ENCODE data around the gene ETV2. TPM values are rescaled to one million over a fixed set of nuclear protein-coding genes. Genes with fewer than 3 reads are reported as not detected.
A peak's percentile ranks its signal among the peaks of the same experiment; 100 is the strongest.
"Not testable (repeated sequence)": the region's sequence is repeated elsewhere in the genome, so short reads cannot be mapped to it uniquely, and the experiment has no call there.

ETV2 gene
- polyA plus RNA-seq, 1 donor = 1.5 TPM

GRCh38 chr19:35642798-35643254 lies 1.3 kb downstream of the ETV2 start:
- Histone ChIP-seq H3K4me3 (ENCODE audit: low read length) (peak overlapping the region; percentile 73), H3K36me3 (ENCODE audit: control insufficient read depth, insufficient read depth, low read length) (peaks cover 6% of the 10 kb centered on the region), H3K4me1 (ENCODE audit: control insufficient read depth, insufficient read depth, low read length) (peaks cover 27% of the 10 kb centered on the region), H3K27ac (ENCODE audit: low read length) (peak overlapping the region; percentile 58), H3K27me3 (ENCODE audit: control insufficient read depth, insufficient read depth, low read length) (peaks cover 7% of the 10 kb centered on the region), H3K9me3 (ENCODE audit: control insufficient read depth, low read depth, low read length) (no peaks in the 10 kb centered on the region)
- peak in 1 of 2 donors; percentile 13 for DNase-seq
- no CpG with 5 or more reads among the region's 15 CpGs for WGBS (ENCODE audit: insufficient coverage, low lambda C conversion rate)

DNA sequence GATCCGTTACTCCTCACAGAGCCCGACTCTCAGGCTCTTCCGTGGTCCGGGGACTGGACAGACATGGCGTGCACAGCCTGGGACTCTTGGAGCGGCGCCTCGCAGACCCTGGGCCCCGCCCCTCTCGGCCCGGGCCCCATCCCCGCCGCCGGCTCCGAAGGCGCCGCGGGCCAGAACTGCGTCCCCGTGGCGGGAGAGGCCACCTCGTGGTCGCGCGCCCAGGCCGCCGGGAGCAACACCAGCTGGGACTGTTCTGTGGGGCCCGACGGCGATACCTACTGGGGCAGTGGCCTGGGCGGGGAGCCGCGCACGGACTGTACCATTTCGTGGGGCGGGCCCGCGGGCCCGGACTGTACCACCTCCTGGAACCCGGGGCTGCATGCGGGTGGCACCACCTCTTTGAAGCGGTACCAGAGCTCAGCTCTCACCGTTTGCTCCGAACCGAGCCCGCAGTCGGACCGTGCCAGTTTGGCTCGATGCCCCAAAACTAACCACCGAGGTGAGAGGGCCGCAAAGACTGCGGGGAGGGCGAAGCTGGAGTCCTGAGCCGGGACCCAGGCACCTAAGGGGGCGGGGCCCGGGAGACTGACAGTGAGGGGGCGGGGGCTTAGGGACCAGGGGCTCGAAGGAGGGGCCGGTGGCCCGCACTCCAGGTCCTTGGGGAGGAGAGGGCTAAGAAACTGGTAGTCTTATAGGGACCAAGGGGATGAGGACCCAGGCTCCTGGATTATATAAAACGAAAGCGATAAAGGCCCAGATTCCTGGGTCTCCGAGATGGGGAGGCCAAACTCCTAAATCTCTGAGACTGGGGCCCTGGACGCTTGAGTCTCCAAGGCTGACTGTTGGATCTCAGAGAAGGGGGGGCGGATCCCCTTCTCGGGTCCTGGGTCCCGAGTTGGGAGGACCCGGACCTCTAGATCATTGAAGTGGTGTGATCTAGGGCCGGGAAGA lies 2.0 kb downstream of the ETV2 start:
- peak; percentile 88 to 96 for DNase-seq
- Histone ChIP-seq H3K4me1 (ENCODE audit: control insufficient read depth, insufficient read depth, low read length) (peaks cover 27% of the 10 kb centered on the region), H3K9me3 (ENCODE audit: control insufficient read depth, low read depth, low read length) (no peaks in the 10 kb centered on the region), H3K36me3 (ENCODE audit: control insufficient read depth, insufficient read depth, low read length) (no peaks in the 10 kb centered on the region), H3K27me3 (ENCODE audit: control insufficient read depth, insufficient read depth, low read length) (peaks cover 7% of the 10 kb centered on the region), H3K4me3 (ENCODE audit: low read length) (peak overlapping the region; percentile 73), H3K27ac (ENCODE audit: low read length) (peak overlapping the region; percentile 99)
- no CpG with 5 or more reads among the region's 69 CpGs for WGBS (ENCODE audit: insufficient coverage, low lambda C conversion rate)

GRCh38 chr19:35644206-35644986 lies 2.9 kb downstream of the ETV2 start:
- Histone ChIP-seq H3K27ac (ENCODE audit: low read length) (peak overlapping the region; percentile 99), H3K36me3 (ENCODE audit: control insufficient read depth, insufficient read depth, low read length) (no peaks in the 10 kb centered on the region), H3K4me1 (ENCODE audit: control insufficient read depth, insufficient read depth, low read length) (peaks cover 27% of the 10 kb centered on the region), H3K9me3 (ENCODE audit: control insufficient read depth, low read depth, low read length) (no peaks in the 10 kb centered on the region), H3K27me3 (ENCODE audit: control insufficient read depth, insufficient read depth, low read length) (peaks cover 7% of the 10 kb centered on the region), H3K4me3 (ENCODE audit: low read length) (peak overlapping the region; percentile 73)
- WGBS (ENCODE audit: insufficient coverage, low lambda C conversion rate) = no CpG with 5 or more reads among the region's 60 CpGs
- DNase-seq = peak; percentile 96 to 98

GRCh38 chr19:35644987-35645679 lies 3.6 kb downstream of the ETV2 start:
- peak overlapping the region; percentile 99 for H3K27ac ChIP-seq (ENCODE audit: low read length)
- no CpG with 5 or more reads among the region's 20 CpGs for WGBS (ENCODE audit: insufficient coverage, low lambda C conversion rate)
- peaks cover 7% of the 10 kb centered on the region for H3K27me3 ChIP-seq (ENCODE audit: control insufficient read depth, insufficient read depth, low read length)
- H3K4me3 ChIP-seq (ENCODE audit: low read length) = peak overlapping the region; percentile 73
- H3K36me3 ChIP-seq (ENCODE audit: control insufficient read depth, insufficient read depth, low read length) = no peaks in the 10 kb centered on the region
- H3K4me1 ChIP-seq (ENCODE audit: control insufficient read depth, insufficient read depth, low read length) = peaks cover 27% of the 10 kb centered on the region
- H3K9me3 ChIP-seq (ENCODE audit: control insufficient read depth, low read depth, low read length) = no peaks in the 10 kb centered on the region
- DNase-seq = no peak

GRCh38 chr19:35645680-35646511 lies 4.4 kb downstream of the ETV2 start:
- peaks cover 27% of the 10 kb centered on the region for H3K4me1 ChIP-seq (ENCODE audit: control insufficient read depth, insufficient read depth, low read length)

GRCh38 chr19:35648017-35648961 lies 6.7 kb downstream of the ETV2 start, which contains the start of gene COX6B1:
Gene COX6B1, plus strand, starts transcription at chr19:35648323. Its CDS starts 2,921 bp downstream, at chr19:35651244.
- no CpG with 5 or more reads among the region's 46 CpGs for WGBS (ENCODE audit: insufficient coverage, low lambda C conversion rate)
- peak within 1 kb of the TSS; percentile 73 for H3K4me3 ChIP-seq (ENCODE audit: low read length)
- peak; percentile 95 to 98 for DNase-seq
- H3K4me1 ChIP-seq (ENCODE audit: control insufficient read depth, insufficient read depth, low read length) = peaks cover 10% of the 10 kb centered on the region
- peak within 1 kb of the TSS; percentile 55 for H3K27ac ChIP-seq (ENCODE audit: low read length)
- no peaks in the 10 kb centered on the region for H3K9me3 ChIP-seq (ENCODE audit: control insufficient read depth, low read depth, low read length)
- no peaks in the 10 kb centered on the region for H3K27me3 ChIP-seq (ENCODE audit: control insufficient read depth, insufficient read depth, low read length)
- H3K36me3 ChIP-seq (ENCODE audit: control insufficient read depth, insufficient read depth, low read length) = peaks cover 15% of the 10 kb centered on the region

More at GRCh38 chr19:35645680-35646511, 4.4 kb downstream of the ETV2 start:
- Histone ChIP-seq H3K36me3 (ENCODE audit: control insufficient read depth, insufficient read depth, low read length) (peaks cover 4% of the 10 kb centered on the region), H3K27ac (ENCODE audit: low read length) (no peak overlapping the region), H3K9me3 (ENCODE audit: control insufficient read depth, low read depth, low read length) (no peaks in the 10 kb centered on the region), H3K4me3 (ENCODE audit: low read length) (no peak overlapping the region), H3K27me3 (ENCODE audit: control insufficient read depth, insufficient read depth, low read length) (peaks cover 7% of the 10 kb centered on the region)
- whole genome bisulfite sequencing (ENCODE audit: insufficient coverage, low lambda C conversion rate) = no CpG with 5 or more reads among the region's 7 CpGs
- DNase-seq = no peak

DNA sequence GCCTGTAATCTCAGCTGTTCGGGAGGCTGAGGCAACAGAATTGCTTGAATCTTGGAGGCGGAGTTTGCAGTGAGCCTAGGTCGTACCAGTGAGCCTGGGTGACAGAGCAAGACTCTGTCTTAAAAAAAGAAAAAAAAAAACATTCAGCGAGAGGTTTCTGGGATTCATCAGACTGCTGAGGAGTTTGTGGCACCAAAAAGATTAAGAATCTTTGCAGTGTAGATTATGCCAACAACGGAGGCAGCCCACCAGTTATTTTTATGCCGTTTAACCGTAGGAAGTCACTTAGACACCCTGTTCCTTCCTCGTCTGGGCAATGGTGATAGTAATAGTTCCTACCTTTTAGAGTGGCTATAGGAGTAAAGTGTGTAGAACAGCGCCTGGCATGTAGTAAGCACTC lies 9.0 kb downstream of the ETV2 start:
- Histone ChIP-seq H3K9me3 (ENCODE audit: control insufficient read depth, low read depth, low read length) (no peaks in the 10 kb centered on the region), H3K4me3 (ENCODE audit: low read length) (no peak overlapping the region), H3K4me1 (ENCODE audit: control insufficient read depth, insufficient read depth, low read length) (peaks cover 3% of the 10 kb centered on the region), H3K36me3 (ENCODE audit: control insufficient read depth, insufficient read depth, low read length) (peaks cover 28% of the 10 kb centered on the region), H3K27me3 (ENCODE audit: control insufficient read depth, insufficient read depth, low read length) (no peaks in the 10 kb centered on the region), H3K27ac (ENCODE audit: low read length) (no peak overlapping the region)
- no CpG with 5 or more reads among the region's 9 CpGs for WGBS (ENCODE audit: insufficient coverage, low lambda C conversion rate)
- no peak for DNase-seq

DNA sequence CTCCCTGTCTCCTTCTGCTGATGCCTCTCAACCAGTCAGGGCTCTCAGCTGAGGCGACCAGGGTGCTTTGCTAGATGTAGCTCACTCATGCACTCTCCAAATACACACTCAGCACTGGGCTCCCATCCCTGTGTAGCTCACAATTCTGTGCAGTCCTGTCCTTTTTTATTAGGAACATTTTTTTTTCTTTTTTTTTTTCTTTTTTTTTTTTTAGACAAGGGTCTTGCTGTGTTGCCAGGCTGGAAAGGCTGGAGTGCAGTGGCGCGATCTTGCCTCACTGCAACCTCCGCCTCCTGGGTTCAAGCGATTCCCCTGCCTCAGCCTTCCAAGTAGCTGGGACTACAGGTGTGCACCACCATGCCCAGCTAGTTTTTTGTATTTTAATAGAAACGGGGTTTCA lies 13.3 kb downstream of the ETV2 start:
- H3K36me3 ChIP-seq (ENCODE audit: control insufficient read depth, insufficient read depth, low read length) = peaks cover 56% of the 10 kb centered on the region
- 100% methylated on average over 1 of the region's 6 CpGs for WGBS (ENCODE audit: insufficient coverage, low lambda C conversion rate)

DNA sequence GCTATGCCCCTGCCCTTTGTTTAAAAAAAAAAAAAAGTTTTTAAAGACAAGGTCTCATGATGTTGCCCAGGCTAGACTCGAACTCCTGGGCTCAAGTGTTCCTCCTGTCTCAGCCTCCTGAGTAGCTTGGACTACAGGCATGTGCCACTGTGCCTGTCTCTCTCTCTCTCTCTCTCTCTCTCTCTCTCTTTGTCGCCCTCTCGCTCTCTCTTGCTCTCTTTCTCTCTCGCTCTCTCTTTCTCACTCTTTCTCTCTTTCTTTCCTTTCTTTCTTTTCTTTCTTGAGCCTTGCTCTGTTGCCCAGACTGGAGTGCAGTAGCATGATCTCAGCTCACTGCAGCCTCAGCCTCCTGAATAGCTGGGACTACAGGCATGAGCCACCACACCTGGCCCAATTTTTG lies 14.1 kb downstream of the ETV2 start:
- peaks cover 57% of the 10 kb centered on the region for H3K36me3 ChIP-seq (ENCODE audit: control insufficient read depth, insufficient read depth, low read length)
- no peak overlapping the region for H3K27ac ChIP-seq (ENCODE audit: low read length)
- H3K9me3 ChIP-seq (ENCODE audit: control insufficient read depth, low read depth, low read length) = no peaks in the 10 kb centered on the region
- no peak for DNase-seq
- H3K4me3 ChIP-seq (ENCODE audit: low read length) = no peak overlapping the region
- H3K27me3 ChIP-seq (ENCODE audit: control insufficient read depth, insufficient read depth, low read length) = no peaks in the 10 kb centered on the region
- WGBS (ENCODE audit: insufficient coverage, low lambda C conversion rate) = 96% methylated on average over 4 of the region's 4 CpGs
- H3K4me1 ChIP-seq (ENCODE audit: control insufficient read depth, insufficient read depth, low read length) = no peaks in the 10 kb centered on the region

More for the DNA sequence above, 13.3 kb downstream of the ETV2 start:
- not testable (repeated sequence) for H3K27me3 ChIP-seq (ENCODE audit: control insufficient read depth, insufficient read depth, low read length); H3K27ac ChIP-seq (ENCODE audit: low read length); H3K4me3 ChIP-seq (ENCODE audit: low read length); H3K4me1 ChIP-seq (ENCODE audit: control insufficient read depth, insufficient read depth, low read length); H3K9me3 ChIP-seq (ENCODE audit: control insufficient read depth, low read depth, low read length); DNase-seq
